HT-29 (cell line): ENCODE data around the gene MEGF11. TPM values are rescaled to one million over a fixed set of nuclear protein-coding genes. Genes with fewer than 3 reads are reported as not detected.

Experiments
- DNase-seq: peaks from one replicate; pipeline ENCODE4 v3.0.0-alpha.2; 2015; ENCODE audit warnings: low spot score
- total RNA-seq: library from RNA; depleted of rRNA; stranded (reverse); fragments of >200 nt; shearing (Covaris generic); gene quantifications from 2 replicates; pipeline ENCODE4 v1.2.3, GENCODE V29; 2014

MEGF11 gene
- total RNA-seq, 1 experiment from 2014 or later: 0.51 TPM

DNA sequence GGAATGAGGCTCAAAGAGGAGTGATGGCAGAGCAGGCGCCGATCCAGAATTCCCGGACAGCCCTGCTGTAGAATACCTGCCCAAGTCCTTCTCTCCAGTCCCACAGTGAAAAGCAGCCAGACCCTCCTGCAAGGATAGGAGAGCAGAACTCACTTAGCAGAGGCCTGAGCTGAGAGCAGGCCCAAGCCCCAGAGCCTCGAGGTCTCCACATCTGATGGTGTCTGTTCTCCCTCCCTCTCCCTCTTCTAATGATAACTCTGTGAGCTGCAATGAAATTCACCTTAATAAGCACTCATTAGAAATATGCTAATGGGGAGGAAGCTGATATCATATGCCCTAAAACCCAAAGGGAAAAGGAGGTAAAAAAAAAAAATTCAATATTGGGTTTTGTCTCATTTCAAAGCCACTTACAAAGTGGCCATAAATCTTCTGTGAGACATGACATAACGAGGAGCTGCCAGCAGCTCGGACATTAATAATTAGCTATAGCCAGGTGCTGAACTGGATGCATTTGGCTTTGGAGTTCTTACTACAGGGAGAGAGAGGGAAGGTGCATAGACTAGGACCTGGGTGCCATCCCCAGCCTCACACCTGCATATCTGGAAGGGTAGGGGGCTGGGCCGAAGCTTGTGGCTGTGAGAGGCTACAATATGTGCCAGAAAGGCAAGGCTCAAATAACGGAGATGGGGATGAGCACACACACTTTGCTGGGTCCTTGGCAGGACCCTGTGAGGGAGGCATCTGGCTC lies 108.4 kb downstream of the MEGF11 start:
- DNase-seq: no peak

DNA sequence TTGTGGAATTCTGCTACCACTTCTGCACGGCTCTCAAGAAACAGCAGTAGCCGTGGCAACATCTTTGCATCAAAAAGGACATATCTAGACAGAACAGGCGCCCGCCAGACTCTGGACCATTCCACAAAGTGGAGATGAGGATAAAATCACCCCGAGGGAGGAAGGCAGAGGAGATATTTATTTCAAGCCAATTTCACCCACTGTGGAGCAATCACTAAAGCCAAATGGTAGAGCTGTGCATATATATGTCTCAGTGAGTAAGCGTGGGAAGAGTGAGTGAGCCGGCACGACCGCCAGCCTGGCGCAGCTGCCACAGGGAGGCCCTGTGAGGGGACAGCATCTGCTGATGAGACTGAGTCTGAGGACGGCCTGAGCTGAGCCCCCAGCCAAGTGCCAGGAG lies 111.3 kb downstream of the MEGF11 start:
- no peak for DNase-seq

DNA sequence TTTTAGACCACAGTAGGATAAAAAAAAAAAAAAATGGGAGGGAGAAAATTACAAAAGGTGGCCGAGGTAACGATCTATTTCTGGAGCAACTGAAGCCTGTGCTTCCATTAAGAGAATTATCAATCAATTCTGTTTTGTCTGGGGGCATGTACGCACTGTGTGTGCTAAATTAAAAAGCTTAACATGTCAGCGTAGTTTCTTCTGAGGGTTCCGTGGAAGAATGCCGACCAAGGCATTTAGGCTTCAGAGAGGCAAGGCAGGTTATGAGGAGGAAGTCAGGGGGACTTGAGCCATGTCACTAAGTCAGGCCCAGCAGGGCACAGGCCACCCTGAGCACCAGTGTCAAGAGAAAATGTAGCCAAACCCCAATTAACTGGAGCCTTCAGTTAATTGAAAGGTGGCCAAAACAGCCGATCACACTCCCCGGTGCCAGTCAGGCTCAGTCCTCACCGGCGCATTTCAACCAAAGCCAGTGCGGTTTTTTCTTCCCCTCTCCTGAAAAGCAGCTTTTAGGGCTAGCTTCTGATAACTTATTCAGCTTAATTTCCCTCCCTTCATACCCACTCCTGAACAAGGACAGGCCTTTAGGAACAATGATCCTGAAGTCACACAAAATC lies 113.9 kb downstream of the MEGF11 start:
- DNase-seq: no peak

DNA sequence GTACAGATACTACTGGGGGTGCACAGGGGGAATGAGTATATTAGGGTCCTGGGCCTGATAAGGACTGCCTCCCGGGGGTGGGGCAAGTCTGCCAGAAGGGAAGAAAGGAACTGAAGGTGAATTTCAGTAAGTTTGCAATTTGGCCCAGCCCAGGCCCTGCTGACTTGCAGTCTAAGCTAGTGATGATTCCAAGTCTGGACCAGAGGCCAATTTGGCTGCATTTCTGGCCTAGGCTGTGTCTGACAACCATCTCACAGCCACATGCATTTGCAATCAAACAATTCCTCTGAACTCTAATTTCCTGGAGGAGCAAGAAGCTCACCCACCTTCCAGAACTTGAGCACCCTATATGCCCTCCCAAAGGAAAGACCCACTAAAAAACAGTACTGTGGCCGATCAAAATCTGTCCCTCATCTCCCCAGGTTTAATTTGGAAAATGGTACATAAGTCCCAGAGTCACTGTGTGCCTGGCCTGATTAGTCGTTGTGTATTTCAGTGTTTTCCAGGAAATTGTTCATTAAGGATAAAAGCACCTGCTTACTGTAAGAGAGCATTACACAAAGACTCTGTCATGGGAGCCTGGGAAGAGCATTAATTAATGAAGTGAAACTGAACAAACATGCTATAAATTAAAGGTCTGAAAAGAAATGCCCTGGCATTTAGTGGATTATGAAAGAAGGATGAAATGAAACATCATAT lies 114.5 kb downstream of the MEGF11 start:
- DNase-seq: no peak

DNA sequence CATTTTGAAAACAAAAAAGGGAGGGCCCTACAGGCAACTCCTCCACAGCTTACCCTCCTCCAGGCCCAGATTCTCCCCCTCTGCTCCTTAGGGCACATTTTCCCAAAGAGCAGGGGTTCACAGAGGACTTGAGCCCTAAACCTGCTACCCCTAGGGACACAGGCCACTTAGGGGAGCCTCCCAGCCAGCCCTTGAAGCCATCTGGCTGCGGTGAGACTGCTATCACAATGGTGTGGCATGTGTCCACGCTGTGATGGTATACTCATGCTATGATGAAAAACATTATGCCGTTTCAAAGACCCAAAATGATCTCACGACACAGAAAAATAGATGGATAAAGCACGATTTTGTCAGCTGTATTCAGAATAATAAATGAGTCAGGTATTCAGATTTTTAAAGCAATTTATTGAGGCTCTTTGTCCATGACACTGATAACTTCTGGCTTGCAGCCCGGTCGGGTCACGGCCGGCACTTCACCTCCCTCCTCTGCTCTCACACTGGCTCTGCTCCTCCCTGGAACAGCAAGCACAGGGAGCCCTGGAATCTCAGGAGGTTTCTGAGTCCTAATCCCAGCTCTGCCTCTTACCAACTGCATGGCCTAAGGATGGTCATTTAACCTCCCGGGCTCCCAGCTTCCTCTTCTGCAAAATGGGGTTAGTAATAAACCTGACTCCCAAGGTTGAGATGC lies 115.3 kb downstream of the MEGF11 start:
- DNase-seq: no peak

DNA sequence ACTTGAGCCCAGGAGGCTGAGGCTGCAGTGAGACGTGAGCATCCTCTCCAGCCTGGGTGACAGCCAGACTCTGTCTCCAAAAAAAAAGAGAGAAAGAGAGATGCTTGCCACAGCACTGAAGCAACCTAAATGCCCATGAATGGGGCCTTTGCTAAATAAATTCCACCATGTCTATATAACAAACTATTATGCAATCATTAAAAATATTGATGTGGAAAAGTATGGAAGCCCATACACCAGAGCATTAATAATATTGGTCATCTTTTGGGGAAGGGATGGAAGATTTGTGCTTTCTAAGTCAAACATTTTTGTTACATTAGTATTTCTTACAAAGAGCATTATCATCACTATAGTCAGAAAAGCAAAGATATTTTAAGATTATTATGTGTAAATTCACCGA lies 116.6 kb downstream of the MEGF11 start:
- no peak for DNase-seq

DNA sequence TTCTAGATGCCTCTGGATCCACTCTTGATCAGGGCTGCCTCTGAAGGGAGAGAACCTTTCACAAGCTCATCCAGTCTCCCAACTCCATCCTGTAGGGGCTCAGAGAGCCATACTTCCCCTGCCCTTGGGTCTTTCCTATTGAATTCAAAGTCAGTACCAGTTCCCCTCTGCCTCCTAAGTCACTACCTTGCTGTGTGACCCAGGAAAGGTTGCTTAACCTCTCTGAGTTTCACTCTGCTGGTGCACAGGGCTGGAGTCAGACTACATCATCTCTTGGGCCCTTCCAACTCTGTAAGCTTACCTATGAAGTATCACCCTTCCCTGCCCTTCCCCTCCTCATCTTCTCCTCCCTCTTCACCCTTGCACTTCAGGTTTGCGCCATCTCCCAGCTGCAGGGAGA lies 117.9 kb downstream of the MEGF11 start:
- DNase-seq: no peak

DNA sequence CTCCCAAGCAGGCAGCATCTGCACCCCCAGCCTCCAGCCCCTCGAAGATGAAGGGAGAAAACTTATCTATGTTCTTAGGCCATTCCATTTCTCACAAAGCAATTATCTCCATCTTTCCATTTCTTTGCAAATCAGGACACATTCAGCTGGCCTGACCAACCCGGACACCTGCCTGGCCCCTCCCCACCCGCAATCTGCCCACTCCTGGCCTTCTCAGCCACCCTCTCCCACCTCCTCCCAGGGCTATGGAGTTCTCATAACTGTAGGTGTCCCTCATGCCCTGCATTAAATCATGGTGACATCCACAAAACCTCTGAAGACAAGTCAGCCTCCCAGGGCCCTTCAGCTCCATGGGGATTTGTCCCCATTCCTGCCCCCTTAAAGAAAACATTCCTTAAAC lies 119.3 kb downstream of the MEGF11 start:
- no peak for DNase-seq

DNA sequence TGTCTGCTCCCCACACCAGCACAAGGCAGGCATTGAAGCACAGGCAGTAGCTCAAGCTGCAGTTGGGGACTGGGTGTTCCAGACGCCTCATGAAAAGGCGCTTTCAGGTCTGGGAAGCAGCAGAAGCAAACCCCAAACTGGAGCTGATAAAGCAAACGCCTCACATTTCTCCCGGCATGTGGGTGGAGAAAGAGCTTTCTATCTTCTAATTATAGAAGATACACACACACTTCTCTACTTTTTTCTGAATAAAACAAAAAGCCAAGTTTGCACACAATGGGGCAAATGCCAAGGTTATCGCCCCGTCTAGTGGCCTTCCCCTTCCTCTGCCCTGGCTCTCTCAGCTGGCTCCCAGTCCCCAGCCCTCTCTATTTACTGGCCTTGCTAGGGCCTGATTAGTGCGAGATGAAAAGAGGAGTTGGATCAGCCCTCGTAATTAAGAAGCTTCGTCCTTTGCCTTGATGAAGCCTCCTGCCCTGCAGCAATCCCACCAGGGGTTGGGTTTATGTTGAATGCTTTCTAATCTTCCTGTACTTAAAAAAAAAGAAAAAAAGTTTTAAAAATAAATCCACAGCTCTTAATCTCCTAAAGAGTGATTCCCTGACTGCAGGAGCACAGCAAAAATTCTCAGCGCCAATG lies 120.2 kb downstream of the MEGF11 start:
- no peak for DNase-seq

DNA sequence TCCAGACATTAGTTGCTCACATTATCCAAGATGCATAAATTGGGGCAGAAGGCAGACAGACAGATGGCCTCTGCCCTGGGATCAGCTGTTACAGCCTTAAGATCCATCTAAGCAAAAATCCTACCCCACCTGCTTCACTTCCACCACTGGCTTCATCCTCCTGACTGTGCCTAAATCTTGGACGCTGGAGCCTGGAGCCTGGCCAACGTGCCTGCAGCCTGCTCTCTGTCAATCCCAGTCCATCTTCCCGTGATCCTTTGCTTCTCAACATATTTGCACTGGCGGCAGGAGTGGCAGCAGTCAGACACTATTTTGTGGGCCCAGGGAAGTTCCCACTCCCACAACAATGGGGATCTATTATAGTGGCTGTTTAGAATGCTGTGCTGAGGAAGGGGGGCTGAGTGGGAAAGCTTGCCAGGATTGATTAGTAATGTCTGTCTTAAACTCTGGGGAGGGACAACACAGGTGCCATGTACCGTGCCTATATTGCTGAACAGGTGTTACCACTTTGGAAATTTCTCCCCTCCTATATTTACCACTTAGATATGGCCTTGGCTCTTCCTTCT lies 121.2 kb downstream of the MEGF11 start:
- no peak for DNase-seq

DNA sequence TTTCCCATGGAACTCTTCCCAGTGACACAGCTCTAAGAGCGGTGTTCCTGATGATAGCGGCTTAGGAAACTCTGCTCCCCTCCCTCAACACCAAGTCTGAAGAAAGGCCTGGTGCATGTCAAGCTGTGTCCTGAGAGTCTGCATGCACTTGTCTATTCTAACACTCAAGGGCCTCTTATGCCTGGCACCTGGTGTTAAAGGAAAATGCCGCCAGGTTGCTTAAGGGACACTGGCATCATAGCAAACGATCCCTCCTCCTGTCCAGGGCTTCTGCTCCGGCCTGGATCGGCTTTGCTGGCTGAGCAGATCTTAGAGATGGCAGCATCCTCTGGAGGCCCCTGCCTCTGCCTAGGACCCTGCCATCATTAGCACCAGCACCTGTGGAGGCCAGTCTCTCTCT lies 121.7 kb downstream of the MEGF11 start:
- DNase-seq: no peak

DNA sequence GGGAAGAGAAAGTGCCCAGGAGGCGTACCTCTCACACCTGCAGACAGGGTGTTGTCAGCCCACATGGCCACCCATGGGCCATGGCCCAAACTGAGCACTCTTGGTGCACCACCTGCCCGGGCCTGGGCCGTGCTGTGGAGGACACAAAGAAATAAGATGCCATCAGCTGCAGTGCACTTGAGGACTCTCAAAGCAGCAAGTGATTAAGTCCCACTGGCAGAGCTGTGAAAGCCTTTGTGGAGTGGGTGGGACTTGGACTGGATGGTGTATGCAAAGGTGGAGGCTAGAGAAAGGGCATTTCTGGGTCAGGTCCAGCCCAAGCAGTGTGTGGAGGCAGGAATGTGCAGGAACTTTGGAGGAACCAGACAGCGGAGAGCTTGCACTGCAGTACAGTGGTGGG lies 122.3 kb downstream of the MEGF11 start:
- DNase-seq: no peak

DNA sequence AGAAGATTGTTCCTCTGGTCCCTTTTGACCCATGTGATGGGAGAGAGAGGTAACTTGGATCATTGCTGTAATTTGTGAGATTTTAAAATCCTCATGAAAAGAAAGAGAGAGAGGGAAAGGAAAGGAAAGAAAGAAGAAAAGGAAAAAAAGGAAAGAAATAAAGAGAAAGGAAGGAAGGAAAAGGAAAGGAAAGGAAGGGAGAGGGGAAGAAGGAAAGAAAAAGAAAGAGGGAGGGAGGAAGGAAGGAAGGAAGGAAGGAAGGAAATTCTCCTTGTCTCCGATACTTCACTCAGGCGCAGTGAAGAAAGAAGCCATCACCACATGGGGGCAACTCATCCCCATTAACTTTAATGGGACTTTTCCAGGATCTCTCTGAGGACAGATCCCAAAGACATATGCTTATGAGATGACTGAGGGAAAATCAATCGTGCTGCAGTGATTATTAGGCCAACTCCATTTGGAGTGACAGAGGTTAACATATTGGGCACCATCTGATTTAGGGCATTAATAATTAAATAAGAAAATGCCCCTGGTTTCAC lies 123.0 kb downstream of the MEGF11 start:
- no peak for DNase-seq

DNA sequence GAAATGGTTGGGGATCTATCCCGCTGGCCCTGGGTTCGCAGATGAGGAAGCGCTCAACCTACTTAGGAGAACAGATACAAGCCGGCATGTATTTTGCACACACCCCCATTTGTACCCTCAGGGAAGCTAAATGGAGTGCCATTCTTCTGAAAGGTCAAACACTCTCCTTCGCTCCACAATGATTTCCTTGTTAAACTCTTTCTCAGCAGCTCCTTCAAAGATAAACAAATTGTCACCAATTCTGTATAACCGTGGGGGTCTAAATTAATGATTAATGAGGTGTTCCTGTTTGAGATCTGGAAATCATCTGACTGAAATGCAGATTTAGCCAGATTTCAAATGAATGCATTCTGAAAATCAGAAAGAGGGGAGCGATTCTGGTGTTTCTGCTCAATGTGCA lies 124.0 kb downstream of the MEGF11 start:
- DNase-seq: no peak

DNA sequence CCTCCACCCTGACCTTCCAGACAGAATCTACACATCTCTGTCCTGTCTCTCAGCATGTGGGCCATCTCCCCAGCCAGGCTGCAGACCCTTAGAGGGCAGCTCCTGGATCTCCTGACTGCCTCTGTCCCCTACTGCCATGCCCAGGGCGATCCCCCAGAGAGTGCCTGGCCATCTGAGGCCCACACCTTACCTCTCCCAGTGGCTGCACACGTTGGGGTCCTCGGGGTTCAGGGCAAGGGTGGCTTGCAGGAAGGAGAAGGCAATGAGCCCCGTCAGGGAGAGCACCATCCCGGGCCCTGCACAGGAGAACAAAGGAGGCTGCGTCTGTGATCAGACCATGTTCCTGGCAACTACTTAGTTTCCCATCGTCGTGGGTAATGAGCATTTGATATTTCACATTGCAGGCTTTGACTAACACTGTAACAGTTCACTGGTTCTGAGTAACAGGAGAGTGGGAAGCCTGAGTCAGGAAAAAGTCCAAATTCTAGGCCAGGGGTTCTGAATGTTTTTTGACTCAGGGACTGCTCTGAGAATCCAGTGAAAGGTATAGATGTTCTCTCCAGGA lies 125.4 kb downstream of the MEGF11 start:
- no peak for DNase-seq

DNA sequence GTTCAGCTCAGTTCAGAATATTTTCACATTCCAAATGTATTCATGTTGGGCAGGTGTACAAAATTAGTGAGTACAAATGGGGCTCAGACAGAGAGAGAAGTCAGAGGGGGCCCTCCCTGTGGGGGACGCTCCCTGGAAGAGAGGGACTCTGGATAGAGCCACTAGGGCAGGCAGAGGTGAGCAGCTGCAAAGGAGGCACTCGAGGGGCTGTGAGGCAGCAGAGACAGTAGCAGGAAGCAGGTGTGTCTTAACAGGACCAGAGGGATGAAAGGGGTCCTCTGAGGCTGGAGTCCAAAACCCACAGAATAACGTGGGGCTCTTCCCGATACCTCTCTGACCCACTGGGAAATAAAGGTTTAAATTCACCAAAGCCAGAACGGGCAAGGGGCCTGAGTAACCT lies 127.1 kb downstream of the MEGF11 start:
- no peak for DNase-seq

DNA sequence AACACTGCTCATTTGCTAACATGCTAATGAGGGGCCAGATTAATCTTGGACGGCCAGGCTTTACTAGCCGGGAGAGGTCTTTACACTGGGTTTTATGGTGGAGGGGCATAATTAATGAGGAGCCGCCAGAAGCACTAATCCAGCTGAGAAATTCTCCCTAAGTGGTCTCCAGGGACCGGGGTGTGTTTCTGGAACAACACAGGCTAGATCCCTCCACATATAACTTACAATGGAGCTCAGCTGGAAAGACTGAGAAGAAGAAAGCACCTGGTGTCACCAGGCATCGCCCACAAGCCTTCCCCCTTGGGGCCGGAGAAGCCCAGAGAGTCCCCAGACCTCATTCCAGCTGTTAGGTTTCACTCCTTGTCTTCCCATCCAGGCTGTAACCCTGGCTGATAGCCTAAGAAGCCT lies 127.5 kb downstream of the MEGF11 start:
- no peak for DNase-seq

DNA sequence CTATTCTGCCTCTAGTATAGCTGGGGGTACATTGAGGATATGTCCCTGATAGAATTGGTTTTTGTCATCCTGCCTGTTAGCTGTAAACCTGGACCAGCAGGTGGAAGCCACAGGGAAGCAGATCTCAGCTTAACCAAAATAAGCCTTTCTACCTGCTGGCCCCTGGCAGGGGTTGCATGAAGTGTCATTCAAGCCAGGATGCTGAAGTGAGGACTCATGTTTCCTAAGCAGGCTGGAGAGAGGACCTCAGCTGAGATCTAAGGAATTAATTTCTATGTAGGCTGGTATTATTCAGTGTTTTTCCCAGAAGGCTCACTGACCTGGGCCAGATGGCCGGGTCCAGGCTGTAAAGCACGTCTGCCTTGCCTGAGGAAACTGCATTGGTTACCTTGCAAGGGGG lies 128.9 kb downstream of the MEGF11 start:
- no peak for DNase-seq

DNA sequence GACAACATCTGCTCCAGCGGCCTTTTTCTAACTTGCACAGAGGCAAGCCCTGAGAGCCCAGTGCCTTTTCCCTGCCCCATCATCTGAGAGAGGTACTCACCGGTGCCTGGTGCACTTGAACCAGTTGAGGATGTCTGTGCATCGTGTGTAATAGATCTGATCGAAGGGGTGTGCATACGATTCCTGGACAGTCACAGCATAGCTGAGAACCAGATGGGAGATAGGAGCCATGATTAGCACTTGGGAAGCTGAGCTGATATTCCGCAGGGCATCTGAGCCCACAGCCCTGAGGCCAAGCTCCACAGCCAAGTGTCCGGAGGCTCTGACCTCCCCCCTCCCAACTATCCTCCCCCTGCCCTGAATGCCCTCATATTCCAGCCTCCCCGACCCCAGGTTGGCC lies 129.8 kb downstream of the MEGF11 start:
- no peak for DNase-seq

DNA sequence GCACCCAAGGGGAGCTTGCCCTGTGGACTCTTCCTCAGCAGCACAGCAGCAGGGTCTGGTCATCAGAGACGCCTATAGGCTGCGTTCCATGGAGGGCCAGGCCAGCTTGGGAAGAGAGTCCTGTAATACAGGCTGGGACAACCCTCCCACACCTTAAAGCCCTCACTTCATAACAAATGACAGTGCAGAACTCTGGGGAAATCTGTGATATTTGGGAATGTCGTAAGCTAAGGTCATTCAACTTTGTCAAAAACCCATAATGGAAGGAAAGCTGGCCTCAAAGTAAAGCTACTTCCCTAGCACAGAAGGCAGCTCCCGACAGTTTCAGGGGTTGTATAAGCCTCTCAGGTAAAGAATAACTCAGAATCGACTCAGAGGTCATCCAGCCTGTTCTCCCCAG lies 133.1 kb downstream of the MEGF11 start:
- no peak for DNase-seq

DNA sequence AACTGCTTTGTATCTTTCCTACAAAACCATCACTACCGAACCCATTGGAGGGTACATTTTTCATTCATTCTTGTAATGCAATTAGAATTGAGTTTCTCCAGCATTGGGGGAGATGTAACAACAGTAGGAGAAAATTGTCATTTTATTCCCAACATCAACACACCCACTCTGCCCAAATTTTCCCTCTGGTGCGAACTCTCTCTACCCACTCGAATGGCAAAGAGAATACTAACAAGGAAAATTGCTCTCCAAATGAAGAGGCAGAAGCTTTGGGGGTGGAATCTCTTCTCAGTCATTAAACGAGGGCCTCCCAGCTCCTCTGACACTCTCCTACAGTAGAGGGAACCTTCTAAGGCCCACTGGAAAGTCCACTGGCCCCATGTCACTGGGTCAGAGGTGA lies 135.7 kb downstream of the MEGF11 start:
- no peak for DNase-seq
